ENCODE results near the gene USP15.
"Not testable (repeated sequence)": the region's sequence is repeated elsewhere in the genome, so short reads cannot be mapped to it uniquely, and the experiment has no call there.

The USP15 gene

GRCh38 chr12:62458626-62459025, 198.4 kb downstream of the USP15 start:
- H3K9me3 ChIP-seq (ENCODE audit: insufficient read depth, low read length, severe bottlenecking) = no peaks in the 10 kb centered on the region
- H3K27me3 ChIP-seq (ENCODE audit: insufficient read depth, low read length, poor library complexity) = no peaks in the 10 kb centered on the region

GRCh38 chr12:62459976-62460375, 199.8 kb downstream of the USP15 start:
- no peaks in the 10 kb centered on the region for H3K36me3 ChIP-seq (ENCODE audit: insufficient read depth, low read length)
- H3K79me2 ChIP-seq (ENCODE audit: insufficient read depth, low read length) = no peaks in the 10 kb centered on the region
- H3K4me2 ChIP-seq (ENCODE audit: insufficient read depth, low read length) = no peak overlapping the region
- H3K4me1 ChIP-seq (ENCODE audit: insufficient read depth, low read length) = no peaks in the 10 kb centered on the region
- no peak overlapping the region for H3K27ac ChIP-seq (ENCODE audit: low read length)
- DNase-seq (no peak), ATAC-seq (ENCODE audit: insufficient read depth, low read depth) (no peak)
- no peak overlapping the region for H3K9ac ChIP-seq (ENCODE audit: low read depth, low read length)
- H3K4me3 ChIP-seq (ENCODE audit: low read depth in 1 of 2, low read length in 2 of 2) = no peak overlapping the region
- no peak overlapping the region for H2AFZ ChIP-seq (ENCODE audit: low read depth, low read length)
- H4K20me1 ChIP-seq (ENCODE audit: insufficient read depth, low read length) = no peaks in the 10 kb centered on the region
- TF ChIP-seq CTCF (IDR thresholded peaks at IDR 0.05; ENCODE audit: borderline replicate concordance, extremely low read depth, low read length, poor library complexity, severe bottlenecking) = no peak
- TF ChIP-seq EZH2 (IDR thresholded peaks at IDR 0.05; ENCODE audit: borderline replicate concordance, low read depth, low read length, severe bottlenecking) = no peak
- H3K27me3 ChIP-seq (ENCODE audit: insufficient read depth, low read length, poor library complexity) = no peaks in the 10 kb centered on the region
- no peaks in the 10 kb centered on the region for H3K9me3 ChIP-seq (ENCODE audit: insufficient read depth, low read length, severe bottlenecking)

More at GRCh38 chr12:62458626-62459025, 198.4 kb downstream of the USP15 start:
- no peak overlapping the region for H3K4me3 ChIP-seq (ENCODE audit: low read depth in 1 of 2, low read length in 2 of 2)
- H3K27ac ChIP-seq (ENCODE audit: low read length) = no peak overlapping the region
- no peak overlapping the region for H3K9ac ChIP-seq (ENCODE audit: low read depth, low read length)
- H3K4me1 ChIP-seq (ENCODE audit: insufficient read depth, low read length) = no peaks in the 10 kb centered on the region
- H2AFZ ChIP-seq (ENCODE audit: low read depth, low read length) = no peak overlapping the region
- no peaks in the 10 kb centered on the region for H3K36me3 ChIP-seq (ENCODE audit: insufficient read depth, low read length)
- TF ChIP-seq CTCF (IDR thresholded peaks at IDR 0.05; ENCODE audit: borderline replicate concordance, extremely low read depth, low read length, poor library complexity, severe bottlenecking) (no peak), EZH2 (IDR thresholded peaks at IDR 0.05; ENCODE audit: borderline replicate concordance, low read depth, low read length, severe bottlenecking) (no peak)
- no peaks in the 10 kb centered on the region for H3K79me2 ChIP-seq (ENCODE audit: insufficient read depth, low read length)
- no peak for DNase-seq
- ATAC-seq (ENCODE audit: insufficient read depth, low read depth) = no peak
- no peak overlapping the region for H3K4me2 ChIP-seq (ENCODE audit: insufficient read depth, low read length)
- no peaks in the 10 kb centered on the region for H4K20me1 ChIP-seq (ENCODE audit: insufficient read depth, low read length)

GRCh38 chr12:62461171-62461837, 201.1 kb downstream of the USP15 start:
- not testable (repeated sequence) for H3K27ac ChIP-seq (ENCODE audit: low read length); H3K9me3 ChIP-seq (ENCODE audit: insufficient read depth, low read length, severe bottlenecking); H4K20me1 ChIP-seq (ENCODE audit: insufficient read depth, low read length); H3K36me3 ChIP-seq (ENCODE audit: insufficient read depth, low read length); H3K27me3 ChIP-seq (ENCODE audit: insufficient read depth, low read length, poor library complexity); DNase-seq; H3K4me3 ChIP-seq (ENCODE audit: low read depth in 1 of 2, low read length in 2 of 2); H3K79me2 ChIP-seq (ENCODE audit: insufficient read depth, low read length); H3K4me2 ChIP-seq (ENCODE audit: insufficient read depth, low read length); ATAC-seq (ENCODE audit: insufficient read depth, low read depth); H3K9ac ChIP-seq (ENCODE audit: low read depth, low read length); H2AFZ ChIP-seq (ENCODE audit: low read depth, low read length)
- peaks cover 10% of the 10 kb centered on the region for H3K4me1 ChIP-seq (ENCODE audit: insufficient read depth, low read length)

- H3K79me2 ChIP-seq (ENCODE audit: insufficient read depth, low read length) = peaks cover 25% of the 10 kb centered on the region
- H3K27ac ChIP-seq (ENCODE audit: low read length); H3K9me3 ChIP-seq (ENCODE audit: insufficient read depth, low read length, severe bottlenecking); ATAC-seq (ENCODE audit: insufficient read depth, low read depth); H3K4me3 ChIP-seq (ENCODE audit: low read depth in 1 of 2, low read length in 2 of 2); H2AFZ ChIP-seq (ENCODE audit: low read depth, low read length); H4K20me1 ChIP-seq (ENCODE audit: insufficient read depth, low read length); H3K9ac ChIP-seq (ENCODE audit: low read depth, low read length); H3K36me3 ChIP-seq (ENCODE audit: insufficient read depth, low read length); H3K27me3 ChIP-seq (ENCODE audit: insufficient read depth, low read length, poor library complexity); H3K4me2 ChIP-seq (ENCODE audit: insufficient read depth, low read length): not testable (repeated sequence)
- DNase-seq = peak; percentile 13
- peaks cover 20% of the 10 kb centered on the region for H3K4me1 ChIP-seq (ENCODE audit: insufficient read depth, low read length)
Measured at GRCh38 chr12:62463252-62463651, 203.0 kb downstream of the USP15 start.

Data from DND-41 (cell line).